HG03342 (cell line): ENCODE measurements around the gene CTXN1.

Experiments
- ATAC-seq: cut with Tn5 transposase; IDR thresholded peaks from one replicate; pipeline ENCODE4 v1.9.1; 2021; ENCODE audit warnings: mild to moderate bottlenecking, moderate library complexity; ENCODE audit not compliant: unreplicated experiment

Gene CTXN1

DNA sequence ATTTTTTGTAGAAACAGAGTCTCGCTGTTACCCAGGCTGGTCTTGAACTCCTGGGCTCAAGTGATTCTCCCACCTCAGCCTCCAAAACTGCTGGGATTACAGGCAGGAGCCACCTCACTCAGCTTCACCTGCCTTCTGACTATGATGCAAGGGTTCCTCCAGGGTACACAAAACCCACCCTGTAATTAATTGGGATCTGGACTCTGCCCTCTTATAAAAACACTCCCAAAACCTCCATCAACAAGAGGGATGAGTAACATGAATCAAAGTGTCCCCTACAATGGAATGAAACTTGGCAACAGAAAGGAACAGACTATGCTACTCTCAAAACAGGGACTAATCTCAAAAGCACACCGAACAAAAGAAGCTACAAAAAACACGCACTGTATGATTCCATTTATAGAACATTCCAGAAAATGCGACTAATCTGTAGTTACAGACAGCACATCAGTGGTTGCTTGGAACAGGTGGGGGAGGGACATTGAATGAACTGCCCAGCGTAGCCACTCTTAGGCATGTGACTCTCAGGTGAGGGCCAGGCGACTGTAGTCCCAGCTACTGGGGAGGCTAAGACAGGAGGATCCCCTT, 48.6 kb downstream of the CTXN1 start:
- ATAC-seq, result no peak

DNA sequence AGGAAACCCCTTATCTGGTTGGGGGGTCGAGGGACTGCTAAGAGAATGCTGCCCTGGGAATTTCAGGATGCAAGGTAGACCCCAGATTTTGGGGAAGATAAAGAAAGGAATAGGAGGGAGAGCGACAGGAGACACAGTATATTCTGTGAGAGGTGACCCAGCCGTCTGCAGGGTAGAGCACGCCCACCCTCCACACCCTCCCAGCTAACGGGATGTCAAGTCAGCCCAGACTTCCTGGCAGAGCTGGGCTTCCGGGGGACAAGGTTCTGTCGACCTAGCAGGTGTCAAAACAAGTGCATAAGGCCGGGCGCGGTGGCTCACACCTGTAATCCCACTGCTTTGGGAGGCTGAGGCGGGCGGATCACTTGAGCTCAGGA, 51.0 kb downstream of the CTXN1 start:
- no peak for ATAC-seq
